GM21723 (cell line): ENCODE data around the gene GPR139.

Source experiments
- ATAC-seq: cut with Tn5 transposase; IDR thresholded peaks from one replicate; pipeline ENCODE4 v1.9.1; 2021; ENCODE audit warnings: mild to moderate bottlenecking, moderate library complexity; ENCODE audit not compliant: unreplicated experiment

The GPR139 gene

DNA sequence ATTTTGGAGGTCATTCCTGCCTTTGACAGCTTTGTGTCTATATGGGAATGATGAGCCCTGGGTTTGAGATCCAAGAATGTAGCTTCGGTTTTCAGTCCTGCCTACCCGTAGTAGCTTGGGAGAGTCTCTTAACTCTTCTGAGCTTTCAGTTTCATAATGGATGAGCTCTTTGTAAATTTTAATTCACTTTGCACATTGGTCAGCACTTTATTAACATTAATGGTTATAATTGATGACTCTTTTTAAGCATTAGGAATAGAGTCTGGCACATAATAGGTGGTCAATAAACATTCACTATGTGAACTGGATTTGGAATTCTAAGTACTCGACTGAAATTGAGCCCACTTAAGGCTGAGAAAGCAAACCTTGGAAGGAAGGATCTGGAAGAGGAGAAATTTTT, 17.3 kb downstream of the GPR139 start:
- no peak for ATAC-seq

DNA sequence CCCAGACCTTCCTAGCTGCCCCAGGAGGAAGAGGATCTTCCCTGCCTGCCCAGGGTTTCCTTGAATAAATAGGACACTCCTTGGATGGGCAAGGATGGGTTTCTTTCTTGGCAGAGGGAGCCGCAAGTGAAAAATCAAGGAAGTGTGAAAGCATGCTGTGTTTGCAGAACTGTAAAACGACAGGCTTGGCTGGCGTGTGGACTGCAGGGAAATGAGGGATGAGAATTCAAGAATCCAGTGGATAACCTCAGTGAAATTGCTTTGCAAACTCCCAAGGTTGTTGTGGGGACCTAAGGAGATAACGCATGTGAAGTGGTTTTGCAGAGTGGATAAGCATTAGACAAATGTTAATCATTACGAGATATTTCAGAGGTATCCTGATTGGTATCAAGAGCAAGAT, 20.4 kb downstream of the GPR139 start:
- no peak for ATAC-seq

DNA sequence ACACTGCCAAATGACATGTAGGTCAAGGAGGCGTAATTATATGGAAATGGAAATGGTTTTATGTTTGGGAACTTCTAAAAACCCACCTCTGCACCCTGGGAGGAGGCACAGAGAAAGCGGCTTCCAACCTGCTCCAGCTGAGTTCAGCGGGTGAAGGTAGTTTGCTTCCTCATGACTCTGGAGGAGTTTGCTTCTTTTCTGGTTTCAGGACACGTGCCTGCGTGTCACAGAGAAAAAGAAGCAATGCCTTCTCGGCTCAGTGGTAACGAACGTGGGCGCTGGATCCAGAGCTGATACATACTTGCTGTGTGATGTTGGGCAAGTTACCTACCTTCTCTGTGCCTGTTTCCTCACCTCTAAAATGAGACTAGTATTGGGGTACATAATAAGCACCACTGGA, 22.1 kb downstream of the GPR139 start:
- ATAC-seq, result no peak

DNA sequence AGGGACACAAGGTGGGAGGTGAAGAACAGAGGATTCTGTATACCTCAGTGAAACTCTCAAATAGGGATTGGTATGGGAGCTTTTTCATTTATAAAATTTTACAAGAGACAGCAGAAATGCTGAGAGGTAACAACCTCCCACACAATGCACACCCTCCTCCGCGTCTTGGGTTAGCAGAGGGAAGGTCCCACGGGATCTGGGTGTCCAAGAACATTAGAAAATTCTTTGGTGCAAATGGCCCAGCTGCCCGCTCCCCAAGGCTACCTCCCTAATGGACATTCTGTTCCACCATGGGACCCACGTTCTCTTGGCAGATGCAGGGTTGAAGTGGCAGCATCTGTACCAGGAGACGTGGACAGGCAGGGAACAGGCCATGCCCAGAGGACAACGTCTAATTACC, 22.5 kb downstream of the GPR139 start:
- ATAC-seq, result no peak

DNA sequence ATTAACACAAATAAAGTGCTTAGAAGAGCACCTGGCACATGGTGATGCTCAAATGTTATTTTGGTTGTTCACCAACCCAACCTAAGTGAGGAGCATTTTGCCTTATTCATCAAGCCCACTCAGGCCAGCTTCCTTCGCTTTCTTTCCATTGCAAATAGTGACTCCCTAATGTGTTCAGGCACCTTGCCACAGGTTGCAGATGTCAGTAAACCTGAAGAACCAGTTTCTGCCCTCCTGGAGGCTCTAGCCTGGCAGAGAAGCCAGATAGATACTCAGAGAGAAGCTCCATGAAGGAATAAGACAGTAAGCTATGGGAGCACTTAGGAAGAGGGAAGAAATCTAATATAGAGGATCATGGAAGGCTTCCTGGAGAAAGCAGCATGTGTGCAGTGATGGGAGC, 23.9 kb downstream of the GPR139 start:
- no peak for ATAC-seq

DNA sequence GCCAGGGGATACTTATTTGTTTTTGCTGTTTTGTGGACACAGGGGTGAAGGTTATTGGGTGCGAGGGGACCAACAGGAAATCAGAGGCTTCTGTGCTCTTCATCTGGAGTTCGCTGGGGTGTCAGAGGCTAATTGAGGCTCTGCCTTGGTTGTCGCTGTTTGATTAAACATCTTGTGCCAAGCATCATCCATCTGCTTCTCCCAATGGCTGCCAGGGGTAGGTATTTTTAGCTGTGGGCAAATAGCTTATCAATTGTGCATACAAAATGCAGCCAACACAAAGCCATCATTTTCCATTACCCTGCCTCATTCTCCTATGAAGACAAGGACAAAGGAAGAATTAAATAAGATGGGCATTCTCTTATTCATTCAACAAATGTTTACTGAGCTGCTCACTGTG, 27.8 kb downstream of the GPR139 start:
- ATAC-seq, result no peak

DNA sequence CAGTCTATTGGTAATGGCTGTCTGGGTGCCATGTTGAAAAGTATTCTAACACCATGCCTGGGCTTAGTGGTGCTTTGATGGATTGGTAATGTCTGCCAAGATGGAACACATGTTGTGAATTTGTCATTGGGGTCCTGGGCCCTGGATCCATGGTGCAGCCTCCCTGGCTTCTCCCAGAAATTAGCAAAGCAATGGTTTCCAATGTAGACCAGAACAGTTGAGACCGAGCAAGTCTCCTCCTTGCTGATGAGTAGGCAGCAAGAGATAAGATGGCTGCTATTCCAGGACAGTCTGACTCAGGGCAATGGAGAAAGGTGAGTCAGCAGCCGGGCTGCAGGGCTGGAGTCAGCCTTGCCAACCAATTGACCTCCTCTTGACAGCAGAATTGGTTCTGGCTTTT, 30.8 kb downstream of the GPR139 start:
- ATAC-seq, result no peak

DNA sequence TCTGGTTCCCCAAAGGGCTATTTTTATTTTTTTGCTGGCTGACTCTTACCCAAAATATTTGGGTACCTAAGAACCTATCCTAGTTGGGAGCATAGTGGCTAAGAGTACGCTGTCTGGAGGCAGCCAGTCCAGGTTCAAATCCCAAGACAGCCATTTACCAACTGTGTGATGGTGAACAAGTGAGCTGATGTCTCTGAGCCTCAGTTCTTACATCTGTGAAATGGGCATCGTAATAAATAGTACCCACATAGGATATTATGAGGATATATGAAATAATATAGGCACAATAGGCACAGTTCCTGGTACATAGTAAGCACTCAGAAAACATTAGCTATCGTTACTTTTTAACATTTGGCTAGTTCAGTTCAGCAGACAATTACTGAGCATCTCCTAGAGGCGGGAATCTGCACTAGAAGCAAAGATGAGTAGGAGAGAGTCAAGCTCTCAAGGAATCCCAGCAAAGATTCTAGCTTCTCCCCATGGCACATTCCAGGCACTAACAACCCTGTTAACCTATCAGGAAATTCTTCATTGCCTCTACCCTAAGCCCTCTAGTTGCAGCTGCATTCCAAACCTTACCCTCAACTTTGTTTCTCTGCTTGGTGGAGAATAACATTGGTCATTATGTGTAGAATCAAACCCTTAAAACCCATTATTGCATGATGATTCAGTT, 31.6 kb downstream of the GPR139 start:
- no peak for ATAC-seq

DNA sequence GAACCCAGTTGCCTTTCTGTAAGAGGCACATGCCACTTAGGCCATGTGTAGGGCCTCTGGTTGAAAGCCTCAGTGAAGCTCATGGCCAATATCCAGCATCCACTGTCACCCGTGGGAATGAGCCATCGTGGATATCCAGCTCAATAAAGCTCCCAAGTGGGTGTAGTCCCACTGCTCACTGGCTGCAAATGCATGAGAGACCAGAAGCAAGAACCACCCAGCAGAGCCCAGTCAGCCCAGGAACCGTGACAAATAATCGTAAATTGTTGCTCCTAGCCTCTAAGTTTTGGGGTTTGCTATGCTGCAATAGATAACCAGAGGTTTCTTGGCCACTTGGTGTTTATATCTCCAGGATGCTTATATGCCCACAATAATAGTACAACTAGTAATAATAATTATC, 33.7 kb downstream of the GPR139 start:
- ATAC-seq, result no peak

DNA sequence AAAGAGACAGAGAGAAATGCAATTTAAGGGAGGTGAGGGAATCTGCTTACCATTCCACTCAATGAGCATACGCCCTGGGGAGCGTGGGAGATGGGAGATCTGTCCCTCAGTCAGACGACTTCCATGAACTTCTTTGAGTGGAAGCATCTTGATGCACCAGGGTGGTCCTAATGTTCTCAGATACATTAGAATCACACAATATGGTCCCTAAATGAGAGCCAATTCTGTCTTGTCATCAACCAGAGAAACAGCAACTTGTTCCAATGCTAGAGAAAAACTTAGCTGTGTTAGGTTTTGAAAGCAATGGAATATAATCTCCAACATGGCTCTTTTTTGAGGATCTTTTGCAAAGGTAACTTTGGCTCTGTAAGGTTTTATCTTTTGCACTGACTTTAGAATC, 44.1 kb downstream of the GPR139 start:
- no peak for ATAC-seq

DNA sequence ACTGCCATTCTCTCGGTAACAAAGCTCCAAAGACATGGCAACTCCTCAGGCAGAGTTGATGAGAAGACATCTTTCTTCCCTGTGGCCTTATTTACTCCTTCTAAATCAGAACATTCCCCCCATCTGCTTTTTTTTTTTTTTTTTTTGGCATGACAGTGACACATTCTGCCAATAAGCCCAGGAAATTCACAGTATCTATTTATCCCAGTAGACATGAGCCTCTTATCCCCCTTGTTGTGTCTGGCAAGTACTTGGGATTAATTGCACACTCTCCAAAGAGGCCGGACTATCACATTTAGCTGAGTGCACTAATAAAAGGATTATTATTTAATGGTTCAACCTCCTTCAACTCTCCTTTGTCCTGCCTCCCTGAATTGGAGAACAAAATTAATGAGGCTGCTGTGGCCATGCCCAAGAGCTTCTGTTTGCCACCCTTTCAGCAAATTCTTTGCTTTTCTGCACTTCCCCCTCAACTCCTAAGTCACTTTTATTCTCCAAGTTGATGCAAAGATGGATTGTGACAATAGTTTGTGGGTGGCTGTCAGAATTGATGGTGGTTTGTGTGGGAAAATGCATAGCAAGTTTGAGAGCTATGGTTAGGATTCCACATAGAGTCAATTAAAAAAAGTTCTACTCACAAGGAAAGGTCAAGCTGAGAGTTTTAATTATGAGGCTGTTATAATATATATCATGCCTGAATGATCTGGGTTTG, 47.2 kb downstream of the GPR139 start:
- no peak for ATAC-seq

DNA sequence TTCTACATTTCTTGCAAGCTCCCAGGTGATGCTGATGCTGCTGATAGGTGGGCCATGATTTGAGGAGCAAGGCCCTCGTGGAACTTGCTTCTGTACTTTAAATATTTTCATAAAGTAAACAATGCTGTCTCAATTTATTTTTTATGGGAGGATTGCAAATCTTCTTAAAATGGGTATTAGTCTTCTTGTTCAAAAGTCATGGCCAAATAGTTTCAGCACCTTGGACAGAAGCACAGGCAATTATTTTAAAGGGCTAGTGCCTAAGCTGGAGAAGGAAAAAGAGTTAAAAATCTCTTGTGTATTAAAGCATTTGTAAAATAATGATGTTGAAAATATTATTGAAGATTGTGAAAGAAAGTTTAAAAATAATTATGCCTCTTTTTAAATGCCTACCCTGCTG, 50.5 kb downstream of the GPR139 start:
- ATAC-seq, result no peak

DNA sequence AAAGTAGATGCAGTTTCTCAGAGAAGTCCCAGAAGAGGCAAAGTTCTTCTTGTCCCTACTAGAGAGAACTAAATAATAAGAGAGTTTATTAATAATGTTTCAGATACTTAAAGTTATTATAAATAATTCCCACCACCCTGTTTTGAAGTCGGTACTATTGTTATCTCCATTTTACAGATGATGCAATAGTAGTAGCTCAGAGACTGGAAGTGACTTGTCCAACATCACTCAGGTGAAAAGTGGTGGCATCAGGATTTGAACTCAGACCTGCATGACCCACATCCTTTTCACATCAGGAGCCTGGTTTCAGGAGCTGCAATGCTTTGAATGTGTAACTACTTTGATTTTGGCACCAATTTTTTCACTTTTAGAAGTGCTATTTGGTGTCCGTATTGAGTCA, 52.7 kb downstream of the GPR139 start:
- ATAC-seq, result no peak

DNA sequence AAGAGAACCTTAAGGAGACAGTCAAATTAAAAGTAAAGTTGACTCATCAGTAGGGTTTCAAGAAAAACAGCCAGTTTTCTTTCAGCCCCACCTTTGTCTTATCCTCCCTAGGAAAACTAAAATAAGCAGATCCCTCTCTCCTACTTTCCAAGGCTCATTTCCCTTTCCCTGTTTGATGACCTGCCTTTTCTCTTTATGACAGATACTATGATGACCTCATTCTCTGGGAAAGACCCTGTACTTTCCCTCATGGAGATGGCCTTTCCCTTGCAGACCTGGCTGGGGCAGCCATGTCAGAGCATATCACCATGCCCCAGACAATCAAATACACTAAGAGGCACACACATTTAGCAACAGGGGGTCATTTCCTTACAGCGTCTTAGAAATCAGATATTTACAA, 53.6 kb downstream of the GPR139 start:
- no peak for ATAC-seq

DNA sequence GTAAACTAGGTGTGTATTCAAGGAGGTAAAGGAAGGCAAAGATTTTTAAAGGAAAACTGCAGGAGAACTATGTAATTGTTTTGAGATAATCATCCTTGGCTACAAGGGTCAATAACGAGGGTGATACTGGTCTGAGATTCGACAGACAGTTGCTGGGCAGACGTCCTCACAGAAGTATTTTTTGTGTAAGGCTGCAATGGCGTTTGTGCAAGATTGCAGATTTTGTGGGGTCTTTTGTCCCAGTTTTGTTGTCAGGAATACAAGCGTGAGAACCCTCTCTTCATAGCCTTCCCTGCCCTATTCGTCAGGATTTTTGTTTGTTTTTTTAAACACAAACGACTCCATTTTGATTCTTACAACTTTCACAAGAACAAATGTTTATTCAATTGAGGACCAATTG, 57.5 kb downstream of the GPR139 start:
- no peak for ATAC-seq

DNA sequence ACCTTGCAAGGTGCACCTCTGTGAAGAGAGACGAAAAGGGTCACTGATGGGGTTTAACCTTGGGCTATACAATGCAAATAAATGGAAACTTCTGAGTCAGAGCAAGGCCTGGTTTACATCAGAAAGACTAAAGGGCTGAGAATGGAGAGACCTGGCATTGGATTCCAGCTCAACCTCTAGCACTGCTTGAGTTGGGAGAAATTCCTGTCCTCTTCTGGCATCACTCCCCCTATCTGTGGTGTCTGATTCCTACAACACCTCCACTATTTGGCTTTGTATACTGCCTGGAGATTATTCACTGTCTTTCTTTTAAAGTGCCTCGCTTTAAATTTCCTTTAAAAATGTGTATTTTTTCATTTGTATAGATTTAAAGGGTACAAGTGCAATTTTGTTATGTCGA, 68.8 kb downstream of the GPR139 start:
- ATAC-seq, result no peak

DNA sequence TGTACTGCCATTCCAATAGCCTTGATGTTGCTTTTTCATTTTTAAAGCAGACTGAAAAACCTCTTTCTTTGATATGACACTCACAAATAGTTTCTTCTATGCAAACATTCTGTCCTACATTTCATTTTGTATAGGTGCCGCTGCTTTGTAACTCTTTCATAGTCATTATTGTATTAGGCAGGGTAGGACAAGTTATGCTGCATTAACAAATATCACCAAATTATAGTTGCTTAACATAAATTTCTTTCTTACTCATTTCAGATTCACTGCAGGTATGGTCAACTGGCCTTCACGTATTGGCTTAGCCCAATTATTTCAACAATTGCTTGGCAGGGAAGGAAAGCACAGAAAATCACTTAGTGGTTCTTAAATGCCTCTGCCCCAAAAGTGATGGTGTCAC, 70.8 kb downstream of the GPR139 start:
- no peak for ATAC-seq

DNA sequence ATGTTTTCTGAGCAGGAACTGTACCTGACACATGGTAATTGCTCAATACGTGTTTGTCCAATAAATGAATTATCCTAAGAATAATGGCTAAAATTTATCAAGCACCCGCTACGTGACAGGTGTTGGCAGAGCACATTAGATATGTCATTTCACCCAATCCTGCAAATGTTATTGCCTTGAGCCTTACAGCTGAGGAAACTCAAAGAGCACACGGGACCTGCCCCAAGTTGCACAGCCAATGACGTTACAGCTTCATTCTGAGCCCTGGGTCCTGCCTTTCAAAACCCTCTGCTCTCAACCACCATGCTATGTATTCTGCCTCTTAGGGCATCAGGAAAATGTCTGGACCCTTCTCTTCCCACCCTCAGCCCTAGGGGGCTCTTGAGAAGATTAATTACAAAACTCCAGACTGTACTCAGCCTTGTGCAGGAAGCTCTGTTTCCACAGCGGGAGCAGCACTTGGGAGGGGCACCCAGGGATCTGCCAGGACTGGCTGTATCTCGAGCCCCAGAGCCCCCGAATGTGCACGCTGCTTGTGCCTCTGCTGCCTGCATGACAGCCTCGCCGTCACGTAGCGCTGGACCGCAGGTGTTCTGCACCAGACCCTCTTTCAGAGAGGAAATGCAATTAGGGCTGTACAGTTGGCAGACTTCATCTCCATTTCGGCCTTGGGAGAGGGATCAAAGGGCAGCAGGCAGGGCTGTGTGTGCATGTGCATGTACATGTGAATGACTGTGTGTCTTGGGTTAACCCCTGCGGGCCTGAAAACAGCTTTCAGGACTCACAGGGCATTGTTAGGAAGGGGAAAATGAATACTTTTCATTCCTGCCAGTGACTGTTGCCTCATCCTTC, 71.6 kb downstream of the GPR139 start:
- ATAC-seq, result no peak

DNA sequence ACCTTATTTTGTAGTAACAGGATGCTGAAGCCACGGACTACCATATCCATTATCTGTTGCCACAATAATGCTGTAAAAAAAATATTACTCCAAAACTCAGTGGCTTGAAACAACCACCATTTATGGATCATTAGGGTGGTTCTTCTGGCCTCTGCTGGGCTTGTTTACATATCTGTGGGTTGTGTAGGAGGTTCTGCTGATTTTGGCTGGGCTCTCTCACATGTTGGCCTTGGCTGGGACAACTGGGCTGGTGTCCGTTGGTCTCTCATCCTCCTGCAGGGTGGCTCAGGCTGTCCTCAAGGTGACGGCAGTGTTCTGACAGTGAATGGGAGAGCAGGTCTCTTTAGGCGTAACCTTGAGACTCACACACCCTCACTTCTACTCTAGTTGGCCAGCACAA, 76.0 kb downstream of the GPR139 start:
- no peak for ATAC-seq

DNA sequence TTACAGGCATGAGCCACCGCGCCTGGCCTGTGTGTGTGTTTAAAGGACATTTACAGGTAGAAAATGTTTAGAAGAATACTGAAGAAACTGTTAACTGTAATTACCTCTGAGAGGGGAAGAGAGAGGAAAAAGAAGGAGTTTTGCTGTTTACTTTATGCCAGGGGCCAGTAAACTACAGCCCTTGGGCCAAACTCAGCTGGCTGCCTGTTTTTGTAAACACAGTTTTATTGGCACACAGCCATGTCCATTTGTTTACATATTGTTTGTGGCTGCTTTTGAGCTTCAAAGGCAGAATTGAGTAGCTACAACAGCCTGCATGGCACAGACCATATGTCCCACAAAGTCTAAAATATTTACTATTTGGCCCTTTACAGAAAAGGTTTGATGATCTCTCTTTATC, 76.4 kb downstream of the GPR139 start:
- no peak for ATAC-seq

DNA sequence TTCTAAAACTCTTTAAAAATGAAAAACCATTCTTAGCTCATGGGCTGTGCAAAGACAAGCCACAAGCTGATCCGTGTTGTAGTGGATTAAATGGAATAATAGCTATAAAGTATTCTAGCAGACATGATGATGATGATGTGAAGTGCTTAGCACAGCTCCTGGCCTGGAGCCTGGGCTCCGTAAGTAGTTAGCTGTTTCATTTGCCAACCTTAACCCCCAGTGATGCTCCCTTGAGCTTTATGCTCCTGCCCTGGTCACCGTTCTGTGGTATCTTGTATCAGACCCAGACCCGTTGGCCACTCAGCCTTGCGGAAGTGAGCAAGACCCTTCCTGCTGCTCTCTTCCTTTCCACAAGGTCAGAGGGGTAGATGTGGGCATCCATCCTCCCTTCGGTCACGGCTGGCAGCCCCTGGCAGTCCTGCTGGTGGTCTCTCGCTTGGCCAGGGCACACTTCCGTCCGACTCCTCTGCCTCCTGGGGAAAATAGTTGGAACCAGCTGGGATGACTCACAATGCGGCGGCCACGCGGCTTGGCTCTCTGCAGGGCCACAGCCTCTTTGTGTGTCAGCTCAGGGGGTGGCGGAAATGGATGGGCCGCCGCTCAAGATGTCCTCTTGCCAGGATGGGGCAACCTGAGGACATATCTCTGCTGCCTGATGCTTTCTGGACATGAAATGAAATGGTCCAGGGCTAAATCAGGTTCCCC, 79.1 kb downstream of the GPR139 start:
- ATAC-seq, result no peak
